Measurements from ENCODE around the gene MYRIP.

MYRIP gene

DNA sequence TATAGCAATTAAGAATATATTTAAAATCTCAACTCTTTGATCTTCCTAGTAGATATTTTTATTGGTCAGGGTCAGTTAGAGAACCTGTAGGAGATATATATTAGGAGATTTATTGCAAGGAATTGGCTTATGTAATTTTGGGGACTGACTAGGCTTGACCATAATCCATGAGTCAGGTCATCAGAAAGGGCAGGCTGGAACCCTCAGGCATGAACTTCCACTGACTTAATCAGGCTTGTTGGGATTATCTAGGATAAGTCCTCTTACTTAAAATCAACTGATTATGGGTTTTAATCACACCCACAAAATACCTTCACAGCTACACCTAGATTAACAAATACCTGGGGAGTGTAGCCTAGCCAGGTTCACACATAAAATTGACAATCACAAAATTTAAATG, 156.1 kb downstream of the MYRIP start:
- no peak for DNase-seq (ENCODE audit: low read depth, low spot score)

DNA sequence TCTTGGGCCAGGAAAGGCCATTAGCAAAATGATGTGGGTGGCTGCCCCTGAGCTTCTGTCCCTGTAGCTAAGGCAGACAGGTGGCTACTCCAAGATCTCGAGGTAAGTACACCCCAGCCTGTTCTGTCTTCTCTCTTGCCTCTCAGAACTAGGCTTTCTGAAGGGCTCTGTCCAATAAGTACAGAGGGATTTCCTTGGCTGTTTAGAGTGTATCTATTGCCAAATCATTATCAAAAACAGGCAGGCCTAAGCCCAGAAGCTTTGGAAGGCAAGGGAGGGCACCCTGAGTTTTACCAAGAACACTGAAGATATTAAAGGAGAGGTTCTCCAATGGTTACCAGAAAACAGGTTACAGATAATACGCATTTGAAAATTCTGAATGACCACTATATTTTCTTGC, 156.6 kb downstream of the MYRIP start:
- no peak for DNase-seq (ENCODE audit: low read depth, low spot score)

DNA sequence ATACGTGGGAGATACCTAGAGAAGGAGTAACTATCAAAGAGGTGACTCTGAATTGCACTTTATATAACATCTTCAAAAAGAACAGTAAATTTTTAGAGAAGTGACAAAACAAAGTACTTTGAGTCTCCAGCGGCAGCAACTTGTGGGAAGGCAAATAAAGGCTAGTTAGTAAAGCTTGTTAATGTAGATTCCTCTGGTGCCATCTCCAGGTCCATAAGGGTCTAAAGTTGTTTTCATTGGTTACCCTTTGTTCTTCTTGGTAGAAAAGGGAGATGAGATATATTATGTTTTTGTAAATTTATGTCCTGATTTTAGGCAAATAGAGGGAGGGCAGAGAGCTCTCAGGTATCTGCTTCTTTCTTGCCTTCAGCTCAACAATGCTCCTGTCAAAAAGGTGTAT, 161.6 kb downstream of the MYRIP start:
- DNase-seq (ENCODE audit: low read depth, low spot score) = no peak

DNA sequence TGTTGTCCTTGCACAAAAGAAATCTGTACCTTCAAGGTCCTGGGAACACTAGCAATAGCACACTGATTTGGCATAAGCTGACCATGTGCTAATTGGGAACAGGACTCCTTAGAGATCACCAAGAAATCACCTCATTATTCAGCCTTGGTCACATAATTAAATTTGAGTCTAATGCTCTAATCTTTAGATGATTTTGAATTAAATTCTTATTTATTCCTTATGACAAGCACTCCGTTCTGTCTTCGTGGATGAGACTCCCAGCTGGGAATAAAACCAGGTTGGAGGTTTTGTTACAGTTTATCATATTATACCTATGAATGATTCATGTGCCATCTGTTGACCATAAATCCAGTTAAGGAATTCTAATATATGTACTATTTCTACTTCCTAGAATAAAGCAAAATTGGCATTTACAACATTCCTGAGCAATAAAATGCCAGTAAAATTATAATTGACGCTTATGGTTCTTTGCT, 162.2 kb downstream of the MYRIP start:
- no peak for DNase-seq (ENCODE audit: low read depth, low spot score)

DNA sequence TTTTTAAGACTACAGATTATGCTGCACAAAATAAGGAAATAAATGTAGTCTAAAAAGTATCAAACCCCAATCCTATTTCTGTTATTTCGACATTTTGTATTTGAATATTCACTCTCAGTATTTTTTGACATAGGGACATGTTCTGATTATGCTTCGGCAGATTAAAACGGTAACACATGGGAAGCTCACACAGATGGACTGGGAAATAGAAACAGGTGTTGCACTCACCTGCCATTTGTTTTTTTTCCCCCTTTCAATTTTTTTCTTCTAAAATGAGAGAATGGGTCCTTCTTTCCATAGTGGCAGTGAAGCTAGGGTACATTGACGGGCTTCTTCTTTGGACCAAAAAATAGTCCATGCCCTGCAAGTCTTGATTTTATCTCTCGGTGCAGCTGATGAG, 163.1 kb downstream of the MYRIP start:
- no peak for DNase-seq (ENCODE audit: low read depth, low spot score)

DNA sequence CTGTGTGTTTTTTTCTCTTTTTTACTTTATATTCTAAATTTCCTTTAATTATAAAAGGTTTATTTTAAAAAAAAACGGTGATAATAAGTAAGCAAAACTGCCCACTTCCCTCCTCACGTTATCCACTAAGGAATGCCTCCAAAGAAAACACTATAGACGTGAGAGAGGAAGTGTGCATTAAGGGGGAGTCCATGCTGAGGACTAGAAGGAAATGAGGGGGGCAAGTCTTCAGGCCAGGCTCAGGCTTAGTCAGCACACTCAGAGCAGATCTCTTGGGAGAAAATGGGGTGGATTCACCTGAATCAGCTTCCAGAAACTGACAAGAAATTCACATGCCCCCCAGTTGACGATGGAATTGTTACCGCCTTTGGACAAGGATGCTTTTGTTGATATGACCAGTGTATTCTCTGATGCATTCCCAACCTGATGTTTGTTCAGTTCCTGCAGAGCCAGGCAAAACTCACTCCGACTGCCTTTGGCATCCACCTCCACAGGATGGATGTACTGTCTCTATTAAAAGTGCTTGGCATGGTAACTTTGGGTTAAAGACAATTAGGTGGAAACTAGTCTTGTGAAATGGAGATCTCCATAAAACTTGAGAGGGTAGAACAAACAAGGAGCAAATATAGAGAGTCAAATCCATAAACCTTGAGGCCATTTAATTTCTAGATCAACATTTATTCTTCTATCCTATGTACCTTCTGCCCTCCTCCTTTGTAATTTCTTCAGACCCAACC, 167.8 kb downstream of the MYRIP start:
- no peak for DNase-seq (ENCODE audit: low read depth, low spot score)

DNA sequence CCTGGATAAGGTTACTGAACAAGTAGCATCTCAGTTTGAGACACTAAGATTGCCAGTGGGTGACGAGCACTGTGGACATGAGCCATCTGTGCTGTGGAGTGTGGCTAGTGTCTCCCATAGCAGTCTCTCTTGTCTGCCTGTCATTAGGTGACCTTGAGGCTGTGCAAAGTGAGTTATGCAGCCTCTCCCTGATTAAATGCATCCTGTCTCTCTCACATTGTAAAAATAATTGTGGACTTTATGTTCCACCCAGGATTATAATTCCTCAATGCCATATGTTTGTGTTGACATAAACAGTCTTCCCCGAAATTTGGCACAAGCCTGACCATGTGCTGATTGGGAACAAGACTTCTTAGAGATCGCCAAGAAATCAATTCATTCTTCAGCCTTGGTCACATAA, 168.9 kb downstream of the MYRIP start:
- DNase-seq (ENCODE audit: low read depth, low spot score) = no peak

DNA sequence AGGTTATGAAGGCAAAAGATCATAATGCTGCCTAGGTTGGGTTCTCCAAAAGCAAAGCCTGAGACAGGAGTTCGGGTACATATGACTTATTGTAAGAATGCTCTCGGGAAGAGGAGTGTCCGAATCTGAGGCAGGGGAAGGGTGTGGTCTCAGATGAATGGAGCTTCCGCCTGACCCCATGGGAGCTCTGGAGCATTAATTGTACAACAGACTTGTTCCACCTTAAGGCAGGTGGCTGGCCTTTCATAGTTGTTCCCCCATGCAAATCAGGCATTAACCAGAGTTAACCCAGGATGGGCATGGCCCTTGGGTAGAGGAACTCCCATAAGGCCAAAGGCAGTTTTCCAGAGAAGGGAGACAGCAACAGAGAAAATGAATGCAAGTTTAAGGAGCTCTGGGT, 170.6 kb downstream of the MYRIP start:
- no peak for DNase-seq (ENCODE audit: low read depth, low spot score)

DNA sequence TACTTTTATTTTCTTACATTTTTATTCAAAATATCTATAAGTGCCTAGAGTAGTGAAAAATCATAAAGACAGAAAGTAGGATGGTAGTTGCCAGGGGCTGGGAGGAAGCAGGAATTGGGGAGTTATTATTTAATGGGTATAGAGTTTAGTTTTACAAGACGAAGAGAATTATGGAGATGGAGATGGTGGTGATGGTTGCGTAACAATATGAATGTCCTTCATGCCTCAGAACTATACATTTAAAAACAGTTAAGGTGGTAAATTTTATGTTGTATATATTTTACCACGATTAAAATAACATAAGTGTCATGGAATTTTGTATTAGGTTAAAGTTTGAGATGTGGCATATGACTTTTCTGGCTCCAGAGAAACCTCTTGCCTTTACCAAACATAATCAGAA, 171.4 kb downstream of the MYRIP start:
- no peak for DNase-seq (ENCODE audit: low read depth, low spot score)

DNA sequence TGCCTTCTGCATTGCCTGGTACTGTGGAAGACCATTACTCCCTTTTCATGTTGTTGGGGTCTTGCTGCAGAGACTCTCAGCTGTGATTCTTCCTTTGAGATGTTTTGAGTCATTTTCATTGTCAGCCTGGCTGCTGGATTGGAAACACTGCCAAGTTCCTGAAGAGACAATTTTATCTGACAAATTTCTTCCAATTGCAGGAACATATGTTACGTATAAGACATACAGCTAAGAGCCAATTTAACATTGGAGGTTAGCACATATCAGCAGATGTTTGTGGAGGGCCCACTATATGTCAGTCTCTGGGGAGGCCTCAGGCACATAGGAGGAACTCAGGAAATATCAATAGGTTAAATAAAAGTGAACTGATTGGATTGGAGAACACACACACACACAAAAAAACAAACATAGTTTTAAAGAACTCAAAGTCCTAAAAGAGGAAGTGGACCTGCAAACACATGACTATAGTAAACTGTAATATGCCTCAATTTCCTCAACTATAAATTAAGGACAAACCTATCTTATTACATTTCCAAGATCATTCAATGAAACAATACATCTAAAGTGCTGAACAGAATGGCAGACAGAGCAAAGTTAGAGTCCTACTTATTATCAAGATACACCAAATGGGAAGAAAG, 172.3 kb downstream of the MYRIP start:
- DNase-seq (ENCODE audit: low read depth, low spot score) = no peak

DNA sequence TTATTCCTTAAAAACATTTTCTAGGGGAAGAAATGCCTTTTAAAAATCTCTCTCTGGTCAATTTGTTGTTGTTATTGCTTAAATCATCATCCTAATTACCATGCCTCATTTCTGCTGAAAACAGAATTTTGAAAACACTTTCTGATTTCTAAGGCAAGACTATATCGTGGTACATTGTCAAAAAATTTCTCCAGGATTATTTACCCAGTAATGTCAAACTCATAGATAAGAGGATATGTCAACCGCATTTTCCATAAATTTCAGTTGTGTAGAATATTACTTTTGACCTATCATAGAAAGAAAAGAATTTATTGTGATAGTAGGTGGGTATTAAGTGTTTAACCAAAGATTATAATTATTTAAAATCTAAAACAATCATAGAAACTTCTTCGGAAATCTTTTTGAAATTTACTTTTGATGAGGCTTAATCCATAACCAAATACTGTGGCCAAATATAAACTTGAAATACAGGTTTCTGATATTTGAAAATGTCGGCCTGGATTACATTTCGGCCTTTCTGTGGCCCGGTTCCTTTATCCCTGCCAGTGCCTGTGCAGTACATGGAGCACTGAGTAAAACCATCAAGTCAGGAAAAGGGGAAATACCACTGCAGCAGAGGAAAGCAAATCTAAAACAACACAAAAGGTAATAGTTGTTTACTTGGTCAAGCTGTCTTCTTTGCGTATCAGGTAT, 173.4 kb downstream of the MYRIP start:
- DNase-seq (ENCODE audit: low read depth, low spot score) = no peak

DNA sequence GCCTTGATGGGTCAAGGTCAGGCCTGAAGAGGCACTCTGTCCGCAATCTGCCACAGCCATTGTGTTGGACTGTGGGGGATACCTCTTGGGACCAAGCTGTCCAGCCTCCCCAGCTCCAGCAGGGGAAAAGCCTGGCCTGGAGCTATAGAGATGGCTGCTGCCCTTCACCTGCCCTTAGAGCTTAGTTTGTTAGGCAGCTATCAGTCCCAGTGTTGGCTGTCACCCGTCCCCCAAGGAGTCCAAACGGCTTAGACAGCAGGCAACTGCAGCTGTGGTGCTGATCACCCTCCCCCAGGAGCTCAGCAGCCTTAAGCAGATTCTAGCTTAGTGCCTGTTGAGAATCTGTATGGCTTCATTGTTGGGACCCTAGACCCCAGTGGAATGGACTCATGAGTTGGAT, 180.3 kb downstream of the MYRIP start:
- no peak for DNase-seq (ENCODE audit: low read depth, low spot score)

DNA sequence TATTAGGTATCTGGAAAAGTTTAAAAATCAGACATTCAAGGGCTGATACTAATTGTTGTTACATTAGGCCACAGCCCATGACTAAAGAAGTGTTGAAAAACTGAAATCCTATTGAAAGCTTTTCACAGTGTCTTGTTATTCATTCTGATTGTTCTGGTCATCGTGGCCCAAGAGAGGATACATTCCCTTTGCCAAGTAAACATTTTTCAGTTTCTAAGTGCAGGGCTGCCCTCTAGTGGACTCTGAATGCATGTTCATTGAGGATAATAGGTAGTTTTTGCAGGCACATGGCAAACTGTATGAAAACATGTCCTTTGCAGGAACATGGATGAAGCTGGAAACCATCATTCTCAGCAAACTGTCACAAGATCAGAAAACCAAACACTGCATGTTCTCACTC, 181.1 kb downstream of the MYRIP start:
- DNase-seq (ENCODE audit: low read depth, low spot score) = peak; percentile 58

DNA sequence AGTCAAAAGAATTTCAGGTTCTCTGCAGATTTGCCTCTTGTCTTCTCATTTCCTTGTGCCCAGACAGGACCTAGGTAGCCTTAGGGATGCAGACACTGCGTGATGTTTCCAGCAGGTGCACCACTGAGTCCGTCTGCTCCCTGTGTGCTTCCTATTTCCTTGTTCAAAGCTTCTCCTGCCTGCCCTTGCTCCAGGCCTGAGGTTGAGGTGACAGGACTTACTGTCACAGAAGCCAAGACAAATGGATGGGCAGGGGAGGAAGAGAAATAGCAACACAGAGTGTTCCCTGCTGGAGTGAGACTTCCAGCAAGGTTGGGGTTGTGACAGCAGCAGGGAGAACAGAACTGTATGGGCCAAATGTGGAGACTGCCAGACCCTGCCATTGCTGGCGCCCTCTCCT, 199.4 kb downstream of the MYRIP start:
- no peak for DNase-seq (ENCODE audit: low read depth, low spot score)

DNA sequence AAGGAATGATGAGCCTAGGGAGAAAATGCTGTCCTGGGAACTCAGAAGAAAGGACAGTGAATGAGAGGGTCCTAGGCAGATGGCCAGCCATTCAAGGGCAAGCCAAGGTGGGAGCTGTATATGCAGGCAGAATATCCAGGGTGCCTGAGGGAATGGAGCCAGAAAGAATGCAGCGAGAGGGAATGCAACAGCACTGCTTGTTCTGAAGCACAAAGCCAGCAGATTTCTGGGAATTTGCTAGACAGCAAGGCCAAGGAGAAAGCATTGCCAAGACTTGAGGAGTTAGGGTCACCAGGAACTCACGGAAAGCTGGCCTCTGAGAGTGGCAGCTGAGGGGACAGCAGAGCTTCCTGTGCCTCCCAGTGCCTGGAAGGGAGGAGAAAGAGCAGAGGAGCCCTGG, 200.6 kb downstream of the MYRIP start:
- peak; percentile 22 for DNase-seq (ENCODE audit: low read depth, low spot score)

DNA sequence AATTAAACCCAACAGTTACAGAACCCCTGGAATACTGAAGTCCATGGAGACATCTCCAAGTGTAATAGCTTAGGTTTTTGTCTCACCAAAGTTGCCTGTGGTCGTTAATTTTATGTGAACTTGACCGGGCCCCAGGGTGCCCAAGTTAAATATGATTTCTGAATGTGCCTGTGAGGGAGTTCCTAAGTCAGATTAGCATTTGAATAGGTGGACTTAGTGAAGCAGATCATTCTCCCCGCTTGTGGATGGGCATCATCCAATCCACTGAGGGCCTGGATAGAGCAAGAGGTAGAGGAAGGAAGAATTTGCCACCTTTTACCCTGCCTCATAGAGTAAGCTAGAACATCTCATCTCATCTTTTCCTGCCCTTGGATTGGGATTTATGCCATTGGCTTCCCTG, 203.0 kb downstream of the MYRIP start:
- no peak for DNase-seq (ENCODE audit: low read depth, low spot score)

DNA sequence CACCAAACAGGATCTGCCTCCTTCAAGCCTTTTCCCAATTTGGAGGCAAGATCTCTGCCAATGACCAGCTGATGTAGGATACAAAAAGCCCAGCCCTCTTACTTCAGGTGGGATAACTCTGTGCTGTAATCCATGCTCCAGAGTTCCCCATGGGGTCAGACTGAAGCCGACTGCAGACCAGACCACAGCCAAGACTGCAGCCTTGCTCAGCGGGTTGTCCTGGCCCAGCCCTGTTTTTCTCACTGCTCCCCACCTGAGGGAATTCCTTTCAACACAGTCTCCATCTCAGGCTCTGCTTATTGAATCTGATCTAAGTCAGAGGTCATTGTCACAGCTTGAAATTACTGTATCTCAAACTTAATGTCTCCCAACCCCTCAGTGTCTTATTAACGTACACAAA, 207.0 kb downstream of the MYRIP start:
- DNase-seq (ENCODE audit: low read depth, low spot score) = no peak

DNA sequence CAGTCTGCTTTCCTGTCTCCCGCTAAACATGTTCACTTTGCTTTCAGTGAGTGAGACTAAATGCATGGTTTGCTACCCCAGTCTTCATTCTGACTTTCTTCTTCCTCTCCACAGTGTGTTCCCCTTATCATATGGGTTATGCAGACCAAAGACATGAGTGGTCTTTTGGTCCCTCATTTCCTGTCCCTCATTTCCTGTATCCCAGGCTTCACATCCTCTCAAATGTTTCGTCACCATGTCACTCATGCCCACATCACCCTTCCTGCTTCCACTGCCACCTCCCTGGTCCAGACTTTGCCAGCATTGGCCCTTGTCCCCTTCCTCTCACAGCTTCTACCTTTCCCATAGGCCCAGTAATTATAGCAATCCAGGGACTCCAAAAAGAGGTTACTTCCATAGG, 209.0 kb downstream of the MYRIP start:
- DNase-seq (ENCODE audit: low read depth, low spot score) = no peak

DNA sequence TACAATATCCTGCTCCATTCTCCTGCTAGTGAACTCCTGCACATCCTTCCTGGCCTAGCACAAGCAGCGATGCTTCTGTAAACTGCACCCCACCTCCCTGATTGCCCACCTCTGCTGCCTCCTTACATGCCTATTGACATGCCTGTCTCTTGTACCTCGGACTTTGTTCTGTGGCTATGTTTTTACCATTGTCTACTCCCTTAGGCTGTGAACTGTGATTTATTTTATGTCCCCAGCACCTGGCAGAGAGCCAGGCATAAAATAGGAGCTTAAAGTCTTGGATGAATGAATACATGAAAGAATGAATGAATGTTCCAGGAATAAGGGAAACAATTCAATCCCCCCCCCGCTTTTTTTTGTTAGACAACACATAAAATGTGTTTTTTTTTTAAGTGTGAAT, 210.0 kb downstream of the MYRIP start:
- DNase-seq (ENCODE audit: low read depth, low spot score) = no peak

DNA sequence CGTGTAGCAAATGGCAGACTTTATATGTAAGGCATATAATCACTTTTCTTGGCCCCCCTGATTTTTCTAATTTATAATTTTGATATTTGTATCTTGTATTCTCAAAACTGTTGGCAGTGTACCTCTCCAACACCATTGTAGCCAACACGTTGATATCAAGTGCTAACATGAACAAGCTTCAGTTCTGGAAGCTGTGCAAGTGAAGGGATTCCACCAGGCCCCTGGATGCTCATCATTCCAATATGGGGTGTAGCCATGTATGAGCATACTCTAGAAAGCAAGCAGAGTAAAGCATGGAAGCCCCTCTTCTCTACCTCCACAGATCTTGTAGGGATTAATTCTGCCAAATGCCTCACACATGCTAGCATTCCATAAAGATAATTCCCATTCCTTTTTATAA, 211.3 kb downstream of the MYRIP start:
- no peak for DNase-seq (ENCODE audit: low read depth, low spot score)

DNA sequence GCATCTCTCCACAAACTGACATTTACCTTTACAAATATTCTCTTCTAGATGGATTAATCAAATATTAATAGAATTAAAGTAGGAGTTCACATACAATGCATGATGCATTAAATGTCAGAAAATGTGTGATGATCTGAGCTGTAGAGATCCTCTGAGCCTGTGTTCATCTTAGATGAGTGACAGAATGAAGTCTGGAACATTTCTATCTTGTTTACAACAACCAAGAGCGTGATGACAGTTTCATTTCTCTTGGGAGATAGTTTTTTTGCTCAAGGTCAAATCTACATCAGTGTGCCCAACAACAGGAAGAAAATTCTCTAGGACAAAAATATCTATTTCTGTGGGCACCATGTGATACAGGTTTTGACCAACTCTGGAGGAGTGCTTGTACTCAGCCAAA, 211.9 kb downstream of the MYRIP start:
- no peak for DNase-seq (ENCODE audit: low read depth, low spot score)

DNA sequence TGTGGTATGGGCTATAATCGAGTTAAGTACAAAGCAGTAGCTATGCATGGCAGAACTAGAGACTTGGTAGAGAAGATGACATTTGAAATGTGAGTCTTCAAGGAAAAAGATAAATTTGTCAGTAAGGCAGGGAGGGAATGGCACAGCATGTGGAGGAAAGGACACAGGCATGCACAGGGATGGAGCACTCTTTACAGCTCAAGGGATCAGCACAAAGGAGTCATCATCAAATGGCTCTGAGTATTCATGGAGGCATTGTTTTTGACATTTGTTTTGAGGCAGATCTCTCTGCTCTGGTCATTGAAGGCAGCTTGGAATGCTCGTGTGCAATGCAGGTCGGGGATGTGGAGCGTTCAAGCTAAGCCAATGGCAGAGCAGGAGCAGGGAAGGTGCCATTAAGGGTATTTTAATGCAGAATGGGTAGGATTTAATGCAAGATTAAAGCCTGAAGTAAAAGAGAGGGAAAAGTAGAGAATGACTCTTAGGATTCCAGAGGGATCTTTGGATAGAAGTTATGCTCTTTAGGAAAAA, 213.0 kb downstream of the MYRIP start:
- no peak for DNase-seq (ENCODE audit: low read depth, low spot score)

DNA sequence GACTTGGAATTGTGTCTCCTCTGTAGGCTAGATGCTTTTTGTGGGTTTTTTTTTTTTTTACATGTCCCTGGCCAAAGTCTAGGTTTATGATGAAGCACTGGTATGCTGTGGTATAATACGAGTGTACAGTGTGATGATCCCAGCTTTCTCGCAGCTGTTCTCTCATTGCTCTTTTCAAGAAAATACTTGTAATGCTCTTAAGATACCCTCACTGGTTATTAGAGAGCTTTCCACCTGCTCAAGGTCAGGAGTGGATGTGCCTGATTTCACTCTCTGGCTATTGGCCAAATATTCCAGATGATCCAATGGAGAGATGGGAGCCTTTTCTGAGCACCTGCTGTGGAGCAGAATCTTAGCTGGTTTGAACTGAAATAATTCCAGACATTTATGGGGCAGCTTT, 215.1 kb downstream of the MYRIP start:
- DNase-seq (ENCODE audit: low read depth, low spot score) = no peak

Data from astrocyte of the hippocampus (primary cell).